Measurements from ENCODE around the gene MPST.

The MPST gene

DNA sequence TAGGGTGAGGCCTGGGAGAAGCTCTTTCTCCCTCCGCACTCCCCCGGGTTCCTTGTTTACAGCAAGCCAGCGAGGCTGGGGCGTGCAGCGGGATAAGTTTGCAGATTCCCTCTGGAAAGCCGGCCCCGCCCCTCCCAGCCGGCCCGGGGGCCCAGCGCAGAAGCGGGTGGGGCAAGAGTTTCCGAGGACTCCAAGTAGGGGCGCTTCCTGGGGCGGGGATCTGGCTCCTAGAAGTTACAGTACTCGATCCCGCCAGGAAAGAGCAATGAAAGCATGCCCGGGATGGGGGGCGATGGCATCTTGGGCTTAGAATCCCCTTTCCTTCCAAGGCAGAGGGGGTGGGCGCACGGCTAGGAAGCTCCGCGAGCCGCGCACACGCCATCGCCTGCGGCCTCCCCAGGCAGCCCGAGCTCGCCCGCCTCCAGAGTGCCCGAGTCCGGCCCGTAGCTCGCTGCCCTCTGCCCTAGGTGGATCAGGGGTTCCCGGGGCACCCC lies 680 bp upstream of the MPST start (continued):
- TF ChIP-seq ZNF274 (IDR thresholded peaks at IDR 0.05; ENCODE audit: low read length) (no peak), ZNF274 (tag by site-specific recombination; IDR thresholded peaks at IDR 0.05; ENCODE audit: borderline replicate concordance) (no peak), ZFHX2 (tag by site-specific recombination; conservative IDR thresholded peaks at IDR 0.05) (peak; percentile 59; the same call in 1 of the 2 replicates), ZNF473 (tag by site-specific recombination; IDR thresholded peaks at IDR 0.05) (no peak), ZNF354C (tag by site-specific recombination; IDR thresholded peaks at IDR 0.05; ENCODE audit: borderline replicate concordance, low read depth) (no peak), ZNF19 (tag by site-specific recombination; IDR thresholded peaks at IDR 0.05; ENCODE audit: low read depth) (no peak), ZNF335 (tag by site-specific recombination; conservative IDR thresholded peaks at IDR 0.05) (peak; percentile 58), SCRT1 (tag by site-specific recombination; IDR thresholded peaks at IDR 0.05; ENCODE audit: borderline replicate concordance) (no peak), ZNF426 (tag by site-specific recombination; IDR thresholded peaks at IDR 0.05) (no peak), ZNF10 (tag by site-specific recombination; IDR thresholded peaks at IDR 0.05) (no peak), ZNF843 (tag by site-specific recombination; IDR thresholded peaks at IDR 0.05) (no peak), ZNF302 (tag by site-specific recombination; IDR thresholded peaks at IDR 0.05; ENCODE audit: low read depth) (no peak), YY2 (tag by site-specific recombination; IDR thresholded peaks at IDR 0.05) (no peak), OVOL3 (tag by site-specific recombination; IDR thresholded peaks at IDR 0.05) (no peak), IKZF3 (tag by site-specific recombination; IDR thresholded peaks at IDR 0.05) (0 out of 2 replicates have a peak, but pooled peaks have one; percentile 13), ZNF24 (tag by site-specific recombination; IDR thresholded peaks at IDR 0.05) (no peak), TCF7L2 (IDR thresholded peaks at IDR 0.05; ENCODE audit: borderline replicate concordance, low read depth, low read length) (no peak), ZNF132 (tag by site-specific recombination; IDR thresholded peaks at IDR 0.05; ENCODE audit: borderline replicate concordance) (no peak), ZNF621 (tag by site-specific recombination; IDR thresholded peaks at IDR 0.05) (no peak), ZNF555 (tag by site-specific recombination; conservative IDR thresholded peaks at IDR 0.05) (no peak), ZSCAN23 (tag by site-specific recombination; IDR thresholded peaks at IDR 0.05) (no peak), ZNF350 (tag by site-specific recombination; IDR thresholded peaks at IDR 0.05) (no peak), ZBTB21 (tag by site-specific recombination; IDR thresholded peaks at IDR 0.05) (no peak), HOXD13 (CRISPR knock-in tag; IDR thresholded peaks at IDR 0.05; ENCODE audit: borderline replicate concordance) (no peak), ZNF560 (tag by site-specific recombination; IDR thresholded peaks at IDR 0.05; ENCODE audit: borderline replicate concordance) (no peak)
- TF ChIP-seq, protein P1, sequence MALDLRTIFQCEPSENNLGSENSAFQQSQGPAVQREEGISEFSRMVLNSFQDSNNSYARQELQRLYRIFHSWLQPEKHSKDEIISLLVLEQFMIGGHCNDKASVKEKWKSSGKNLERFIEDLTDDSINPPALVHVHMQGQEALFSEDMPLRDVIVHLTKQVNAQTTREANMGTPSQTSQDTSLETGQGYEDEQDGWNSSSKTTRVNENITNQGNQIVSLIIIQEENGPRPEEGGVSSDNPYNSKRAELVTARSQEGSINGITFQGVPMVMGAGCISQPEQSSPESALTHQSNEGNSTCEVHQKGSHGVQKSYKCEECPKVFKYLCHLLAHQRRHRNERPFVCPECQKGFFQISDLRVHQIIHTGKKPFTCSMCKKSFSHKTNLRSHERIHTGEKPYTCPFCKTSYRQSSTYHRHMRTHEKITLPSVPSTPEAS (tag by site-specific recombination; IDR thresholded peaks at IDR 0.05) = no peak
- TF ChIP-seq, protein P2, sequence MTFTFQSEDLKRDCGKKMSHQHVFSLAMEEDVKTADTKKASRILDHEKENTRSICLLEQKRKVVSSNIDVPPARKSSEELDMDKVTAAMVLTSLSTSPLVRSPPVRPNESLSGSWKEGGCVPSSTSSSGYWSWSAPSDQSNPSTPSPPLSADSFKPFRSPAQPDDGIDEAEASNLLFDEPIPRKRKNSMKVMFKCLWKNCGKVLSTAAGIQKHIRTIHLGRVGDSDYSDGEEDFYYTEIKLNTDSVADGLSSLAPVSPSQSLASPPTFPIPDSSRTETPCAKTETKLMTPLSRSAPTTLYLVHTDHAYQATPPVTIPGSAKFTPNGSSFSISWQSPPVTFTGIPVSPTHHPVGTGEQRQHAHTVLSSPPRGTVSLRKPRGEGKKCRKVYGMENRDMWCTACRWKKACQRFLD (tag by site-specific recombination; IDR thresholded peaks at IDR 0.05) = no peak
- TF ChIP-seq, protein P3, sequence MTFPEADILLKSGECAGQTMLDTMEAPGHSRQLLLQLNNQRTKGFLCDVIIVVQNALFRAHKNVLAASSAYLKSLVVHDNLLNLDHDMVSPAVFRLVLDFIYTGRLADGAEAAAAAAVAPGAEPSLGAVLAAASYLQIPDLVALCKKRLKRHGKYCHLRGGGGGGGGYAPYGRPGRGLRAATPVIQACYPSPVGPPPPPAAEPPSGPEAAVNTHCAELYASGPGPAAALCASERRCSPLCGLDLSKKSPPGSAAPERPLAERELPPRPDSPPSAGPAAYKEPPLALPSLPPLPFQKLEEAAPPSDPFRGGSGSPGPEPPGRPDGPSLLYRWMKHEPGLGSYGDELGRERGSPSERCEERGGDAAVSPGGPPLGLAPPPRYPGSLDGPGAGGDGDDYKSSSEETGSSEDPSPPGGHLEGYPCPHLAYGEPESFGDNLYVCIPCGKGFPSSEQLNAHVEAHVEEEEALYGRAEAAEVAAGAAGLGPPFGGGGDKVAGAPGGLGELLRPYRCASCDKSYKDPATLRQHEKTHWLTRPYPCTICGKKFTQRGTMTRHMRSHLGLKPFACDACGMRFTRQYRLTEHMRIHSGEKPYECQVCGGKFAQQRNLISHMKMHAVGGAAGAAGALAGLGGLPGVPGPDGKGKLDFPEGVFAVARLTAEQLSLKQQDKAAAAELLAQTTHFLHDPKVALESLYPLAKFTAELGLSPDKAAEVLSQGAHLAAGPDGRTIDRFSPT (tag by site-specific recombination; IDR thresholded peaks at IDR 0.05) = peak; percentile 40; the same call in 1 of the 2 replicates
- TF ChIP-seq, protein P4, sequence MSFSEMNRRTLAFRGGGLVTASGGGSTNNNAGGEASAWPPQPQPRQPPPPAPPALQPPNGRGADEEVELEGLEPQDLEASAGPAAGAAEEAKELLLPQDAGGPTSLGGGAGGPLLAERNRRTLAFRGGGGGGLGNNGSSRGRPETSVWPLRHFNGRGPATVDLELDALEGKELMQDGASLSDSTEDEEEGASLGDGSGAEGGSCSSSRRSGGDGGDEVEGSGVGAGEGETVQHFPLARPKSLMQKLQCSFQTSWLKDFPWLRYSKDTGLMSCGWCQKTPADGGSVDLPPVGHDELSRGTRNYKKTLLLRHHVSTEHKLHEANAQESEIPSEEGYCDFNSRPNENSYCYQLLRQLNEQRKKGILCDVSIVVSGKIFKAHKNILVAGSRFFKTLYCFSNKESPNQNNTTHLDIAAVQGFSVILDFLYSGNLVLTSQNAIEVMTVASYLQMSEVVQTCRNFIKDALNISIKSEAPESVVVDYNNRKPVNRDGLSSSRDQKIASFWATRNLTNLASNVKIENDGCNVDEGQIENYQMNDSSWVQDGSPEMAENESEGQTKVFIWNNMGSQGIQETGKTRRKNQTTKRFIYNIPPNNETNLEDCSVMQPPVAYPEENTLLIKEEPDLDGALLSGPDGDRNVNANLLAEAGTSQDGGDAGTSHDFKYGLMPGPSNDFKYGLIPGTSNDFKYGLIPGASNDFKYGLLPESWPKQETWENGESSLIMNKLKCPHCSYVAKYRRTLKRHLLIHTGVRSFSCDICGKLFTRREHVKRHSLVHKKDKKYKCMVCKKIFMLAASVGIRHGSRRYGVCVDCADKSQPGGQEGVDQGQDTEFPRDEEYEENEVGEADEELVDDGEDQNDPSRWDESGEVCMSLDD (tag by site-specific recombination; IDR thresholded peaks at IDR 0.05) = peak; percentile 71
- TF ChIP-seq, protein P5, sequence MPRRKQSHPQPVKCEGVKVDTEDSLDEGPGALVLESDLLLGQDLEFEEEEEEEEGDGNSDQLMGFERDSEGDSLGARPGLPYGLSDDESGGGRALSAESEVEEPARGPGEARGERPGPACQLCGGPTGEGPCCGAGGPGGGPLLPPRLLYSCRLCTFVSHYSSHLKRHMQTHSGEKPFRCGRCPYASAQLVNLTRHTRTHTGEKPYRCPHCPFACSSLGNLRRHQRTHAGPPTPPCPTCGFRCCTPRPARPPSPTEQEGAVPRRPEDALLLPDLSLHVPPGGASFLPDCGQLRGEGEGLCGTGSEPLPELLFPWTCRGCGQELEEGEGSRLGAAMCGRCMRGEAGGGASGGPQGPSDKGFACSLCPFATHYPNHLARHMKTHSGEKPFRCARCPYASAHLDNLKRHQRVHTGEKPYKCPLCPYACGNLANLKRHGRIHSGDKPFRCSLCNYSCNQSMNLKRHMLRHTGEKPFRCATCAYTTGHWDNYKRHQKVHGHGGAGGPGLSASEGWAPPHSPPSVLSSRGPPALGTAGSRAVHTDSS (tag by site-specific recombination; IDR thresholded peaks at IDR 0.05) = 0 out of 2 replicates have a peak, but pooled peaks have one; percentile 19
- TF ChIP-seq, protein P6, sequence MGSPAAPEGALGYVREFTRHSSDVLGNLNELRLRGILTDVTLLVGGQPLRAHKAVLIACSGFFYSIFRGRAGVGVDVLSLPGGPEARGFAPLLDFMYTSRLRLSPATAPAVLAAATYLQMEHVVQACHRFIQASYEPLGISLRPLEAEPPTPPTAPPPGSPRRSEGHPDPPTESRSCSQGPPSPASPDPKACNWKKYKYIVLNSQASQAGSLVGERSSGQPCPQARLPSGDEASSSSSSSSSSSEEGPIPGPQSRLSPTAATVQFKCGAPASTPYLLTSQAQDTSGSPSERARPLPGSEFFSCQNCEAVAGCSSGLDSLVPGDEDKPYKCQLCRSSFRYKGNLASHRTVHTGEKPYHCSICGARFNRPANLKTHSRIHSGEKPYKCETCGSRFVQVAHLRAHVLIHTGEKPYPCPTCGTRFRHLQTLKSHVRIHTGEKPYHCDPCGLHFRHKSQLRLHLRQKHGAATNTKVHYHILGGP (tag by site-specific recombination; IDR thresholded peaks at IDR 0.05) = no peak
